ENCODE data around the gene DMD. TPM values are rescaled to one million over a fixed set of nuclear protein-coding genes. Genes with fewer than 3 reads are reported as not detected.
A peak's percentile ranks its signal among the peaks of the same experiment; 100 is the strongest.

The DMD gene
- total RNA-seq, 6 experiments from 2014 or later, result 4.9 to 6.0 (median 5.5) TPM

GRCh38 chrX:31367816-31368215 is 1843.5 kb downstream of the DMD start:
- Mint-ChIP-seq H3K27me3 (ENCODE audit: insufficient read depth) (peaks cover 3% of the 10 kb centered on the region), H3K4me3 (no peak overlapping the region), H3K36me3 (ENCODE audit: low read depth) (no peaks in the 10 kb centered on the region), H3K9me3 (no peaks in the 10 kb centered on the region), H3K27ac (no peak overlapping the region), H3K4me1 (ENCODE audit: low read depth) (no peaks in the 10 kb centered on the region)
- no peak for DNase-seq
- no peak for TF ChIP-seq CTCF (IDR thresholded peaks at IDR 0.05)

- H3K4me1 Mint-ChIP-seq (ENCODE audit: low read depth), result no peaks in the 10 kb centered on the region
- no peak overlapping the region for H3K27ac Mint-ChIP-seq
- H3K4me3 Mint-ChIP-seq, result no peak overlapping the region
- peaks cover 3% of the 10 kb centered on the region for H3K27me3 Mint-ChIP-seq (ENCODE audit: insufficient read depth)
- H3K36me3 Mint-ChIP-seq (ENCODE audit: low read depth), result no peaks in the 10 kb centered on the region
- H3K9me3 Mint-ChIP-seq, result no peaks in the 10 kb centered on the region
- no peak for TF ChIP-seq CTCF (IDR thresholded peaks at IDR 0.05)
- no peak for DNase-seq
Observed at GRCh38 chrX:31366041-31366440, 1845.3 kb downstream of the DMD start.

DNA sequence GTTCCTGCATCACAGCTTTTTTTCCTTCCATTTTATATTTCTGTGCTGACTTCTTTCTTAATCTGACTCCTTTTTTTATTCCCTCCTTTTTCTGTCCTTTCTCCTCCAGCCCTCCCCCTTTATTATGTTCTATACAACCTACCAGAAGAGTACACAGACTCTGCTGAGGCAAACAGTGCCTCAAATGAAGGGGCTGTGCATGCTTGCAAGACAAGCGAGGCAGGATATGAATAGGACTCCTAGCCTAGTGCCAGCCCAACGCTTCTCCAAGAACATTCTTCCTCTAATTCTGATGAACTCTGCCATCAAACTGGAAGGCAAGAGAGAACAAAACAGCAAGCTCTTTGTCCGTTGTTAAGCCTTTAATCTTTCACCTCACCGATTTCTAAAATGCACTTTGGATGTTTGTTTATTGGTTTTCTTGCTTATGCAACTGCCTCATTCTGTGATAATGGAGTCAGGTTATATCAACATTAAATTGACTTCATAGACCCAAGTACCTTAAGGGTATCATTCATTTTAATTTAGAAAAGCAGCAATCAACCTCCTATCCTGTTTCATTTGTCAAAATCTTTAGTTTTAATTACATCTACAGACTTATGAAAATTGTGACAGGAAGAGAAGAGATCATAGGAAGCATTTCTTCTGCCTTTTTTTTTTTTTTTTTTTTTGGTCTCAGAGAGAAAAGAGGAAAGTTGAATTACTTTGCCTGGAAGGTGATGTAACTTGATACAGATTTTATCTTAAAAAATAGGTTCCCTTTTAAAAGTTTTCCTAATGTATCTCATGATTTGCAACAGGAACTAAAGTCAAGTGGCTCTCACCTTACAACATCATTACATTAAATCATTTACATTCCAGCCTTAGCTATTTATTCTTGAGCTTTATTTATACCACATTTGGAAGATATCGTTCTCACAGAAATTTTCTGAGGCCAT is 1854.8 kb downstream of the DMD start:
- H3K9me3 Mint-ChIP-seq, result no peaks in the 10 kb centered on the region
- no peak for TF ChIP-seq CTCF (IDR thresholded peaks at IDR 0.05)

DNA sequence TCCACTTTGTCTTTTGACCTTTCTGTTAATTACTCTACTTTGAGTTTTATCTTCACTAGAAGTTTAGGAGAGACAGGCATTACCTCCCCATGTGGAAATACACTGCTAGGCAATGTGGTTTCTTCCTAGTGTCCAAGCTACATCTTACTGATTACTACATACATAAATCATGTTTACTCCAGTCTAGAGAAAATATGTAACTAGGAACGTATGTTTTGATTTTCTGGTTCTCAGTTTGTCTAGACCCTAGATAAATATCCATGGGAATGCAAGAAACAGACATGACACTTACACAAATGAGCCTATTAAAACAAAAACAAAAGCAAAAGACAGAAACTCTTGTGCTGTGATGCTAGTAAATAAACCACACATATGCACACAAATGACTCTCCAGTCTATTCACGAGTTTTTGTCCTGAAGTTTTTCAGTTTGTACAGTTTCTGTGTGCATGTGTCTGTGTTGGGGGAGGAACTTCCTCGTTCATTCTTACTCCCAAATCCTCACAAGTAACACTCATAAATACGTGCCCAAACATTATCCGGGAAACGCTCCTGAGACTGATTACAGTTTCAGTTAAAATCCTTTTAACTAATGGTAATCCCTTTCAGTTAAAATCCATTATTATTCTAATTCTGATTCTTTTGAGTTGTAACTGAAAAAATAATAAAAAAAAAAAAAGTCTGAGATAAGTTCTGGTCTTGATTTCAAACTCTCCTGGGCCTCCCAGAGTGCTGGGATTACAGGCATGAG is 1856.0 kb downstream of the DMD start:
- no peak for DNase-seq
- Mint-ChIP-seq H3K36me3 (ENCODE audit: low read depth) (no peaks in the 10 kb centered on the region), H3K27ac (no peak overlapping the region), H3K9me3 (no peaks in the 10 kb centered on the region), H3K4me3 (no peak overlapping the region), H3K4me1 (ENCODE audit: low read depth) (peaks cover 47% of the 10 kb centered on the region), H3K27me3 (ENCODE audit: insufficient read depth) (no peaks in the 10 kb centered on the region)
- TF ChIP-seq CTCF (IDR thresholded peaks at IDR 0.05), result no peak

More for the DNA sequence above, 1854.8 kb downstream of the DMD start:
- Mint-ChIP-seq H3K27me3 (ENCODE audit: insufficient read depth) (no peaks in the 10 kb centered on the region), H3K27ac (no peak overlapping the region), H3K4me3 (no peak overlapping the region), H3K4me1 (ENCODE audit: low read depth) (peaks cover 42% of the 10 kb centered on the region), H3K36me3 (ENCODE audit: low read depth) (no peaks in the 10 kb centered on the region)
- DNase-seq, result no peak

GRCh38 chrX:31353095-31353494 is 1858.3 kb downstream of the DMD start:
- DNase-seq, result peak; percentile 69
- Mint-ChIP-seq H3K4me3 (peak overlapping the region; percentile 17), H3K9me3 (no peaks in the 10 kb centered on the region), H3K27ac (0 out of 2 replicates have a peak overlapping the region, but pooled peaks have one; percentile 1), H3K4me1 (ENCODE audit: low read depth) (peaks cover 53% of the 10 kb centered on the region), H3K36me3 (ENCODE audit: low read depth) (no peaks in the 10 kb centered on the region), H3K27me3 (ENCODE audit: insufficient read depth) (no peaks in the 10 kb centered on the region)
- no peak for TF ChIP-seq CTCF (IDR thresholded peaks at IDR 0.05)

Measured in HFFc6 (cell line).